Tongue (tissue), 2 donors: ENCODE results near the gene WWP2. TPM values are rescaled to one million over a fixed set of nuclear protein-coding genes. Genes with fewer than 3 reads are reported as not detected.
A peak's percentile ranks its signal among the peaks of the same experiment; 100 is the strongest.
"Not testable (repeated sequence)": the region's sequence is repeated elsewhere in the genome, so short reads cannot be mapped to it uniquely, and the experiment has no call there.

Experiments
- DNase-seq: peaks from one replicate; pipeline ENCODE4 v3.0.0-alpha.2; 2015
- total RNA-seq: library from RNA; depleted of rRNA; stranded (reverse); fragments of >200 nt; gene quantifications from one replicate; pipeline ENCODE4 v1.2.3, GENCODE V29; 2014

Gene WWP2
- total RNA-seq, 1 donor from 2014 or later: 32.1 TPM

DNA sequence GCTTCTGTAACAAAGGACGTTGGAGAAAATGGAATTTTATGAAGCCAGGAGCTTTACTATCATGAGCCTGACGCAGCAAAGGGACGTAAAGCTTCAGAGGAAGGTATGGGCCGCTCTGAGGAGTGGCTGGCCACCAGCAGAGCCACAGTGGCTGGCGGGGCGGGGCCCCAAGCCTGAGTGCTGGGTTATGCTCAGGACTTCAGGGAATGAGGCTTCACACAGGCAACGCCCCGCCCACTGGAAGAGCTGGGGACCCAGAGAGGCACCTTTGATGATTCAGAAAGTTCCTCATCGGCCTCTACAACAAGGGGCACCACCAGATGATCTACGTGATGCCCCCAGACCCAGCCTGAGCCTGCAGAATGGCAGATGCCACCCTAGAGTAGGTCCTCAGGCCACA is 16.2 kb upstream of the WWP2 start:
- DNase-seq: no peak

DNA sequence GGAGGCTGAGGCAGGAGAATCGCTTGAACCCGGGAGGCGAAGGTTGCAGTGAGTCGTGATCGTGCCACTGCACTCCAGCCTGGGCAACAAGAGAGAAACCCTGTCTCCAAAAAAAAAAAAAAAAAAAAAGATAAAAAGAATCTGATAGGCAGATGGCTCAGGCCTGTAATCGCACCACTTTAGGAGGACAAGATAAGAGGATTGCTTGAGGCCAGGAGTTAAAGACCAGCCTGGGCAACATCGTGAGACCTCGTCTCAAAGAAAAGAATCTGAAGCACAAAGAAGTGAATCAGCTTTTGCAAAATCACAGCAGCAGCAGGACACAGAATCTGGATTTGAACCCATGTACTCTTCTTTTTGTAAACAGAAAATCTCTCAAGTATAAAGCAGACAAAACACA is 15.0 kb upstream of the WWP2 start:
- DNase-seq: no peak

DNA sequence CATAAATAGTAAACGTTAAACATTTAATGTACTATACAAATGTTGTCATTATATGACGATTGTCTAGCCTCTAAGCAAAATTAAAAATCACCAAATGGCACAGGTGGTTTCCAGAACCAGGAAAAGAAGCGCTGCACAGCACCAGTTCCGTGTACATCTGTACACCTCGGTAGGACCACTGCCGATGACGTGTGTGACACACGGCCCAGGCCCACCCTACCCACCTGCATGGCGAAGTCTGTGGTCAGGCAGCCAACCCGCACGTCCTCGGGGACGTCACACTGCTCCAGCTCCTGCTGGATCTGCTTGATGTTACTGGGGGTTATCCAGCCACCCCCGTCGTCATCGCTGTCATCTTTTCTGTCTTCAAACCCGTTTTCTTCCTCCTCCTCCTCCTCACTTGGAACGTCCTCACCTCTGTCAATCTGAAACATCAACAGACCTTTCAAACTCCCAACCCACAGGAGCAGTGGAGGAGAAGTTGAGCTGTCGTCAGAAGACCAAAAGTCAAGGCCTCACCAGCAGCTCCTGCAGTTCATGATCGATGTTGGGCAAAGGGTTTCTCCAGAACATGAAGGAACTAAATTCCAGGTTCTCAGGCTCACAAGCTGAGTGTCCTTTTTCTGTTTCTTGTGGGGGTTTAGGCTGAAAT is 13.3 kb upstream of the WWP2 start:
- DNase-seq: no peak

DNA sequence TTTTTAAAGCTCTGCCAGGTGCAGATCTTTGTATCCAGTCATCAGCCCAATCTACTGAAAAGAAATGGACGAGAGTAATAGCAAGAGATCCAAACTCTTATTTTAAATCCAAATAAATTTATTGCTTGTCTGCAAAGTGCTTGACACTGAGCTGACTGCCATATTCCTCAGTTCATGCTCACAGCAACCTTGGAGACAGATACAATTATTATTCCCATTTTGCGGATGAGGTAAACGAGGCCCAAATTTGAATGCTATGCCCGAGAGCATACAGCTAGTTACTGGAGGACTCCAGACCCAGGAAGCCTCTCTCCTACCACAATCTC is 8.0 kb upstream of the WWP2 start:
- DNase-seq: no peak

DNA sequence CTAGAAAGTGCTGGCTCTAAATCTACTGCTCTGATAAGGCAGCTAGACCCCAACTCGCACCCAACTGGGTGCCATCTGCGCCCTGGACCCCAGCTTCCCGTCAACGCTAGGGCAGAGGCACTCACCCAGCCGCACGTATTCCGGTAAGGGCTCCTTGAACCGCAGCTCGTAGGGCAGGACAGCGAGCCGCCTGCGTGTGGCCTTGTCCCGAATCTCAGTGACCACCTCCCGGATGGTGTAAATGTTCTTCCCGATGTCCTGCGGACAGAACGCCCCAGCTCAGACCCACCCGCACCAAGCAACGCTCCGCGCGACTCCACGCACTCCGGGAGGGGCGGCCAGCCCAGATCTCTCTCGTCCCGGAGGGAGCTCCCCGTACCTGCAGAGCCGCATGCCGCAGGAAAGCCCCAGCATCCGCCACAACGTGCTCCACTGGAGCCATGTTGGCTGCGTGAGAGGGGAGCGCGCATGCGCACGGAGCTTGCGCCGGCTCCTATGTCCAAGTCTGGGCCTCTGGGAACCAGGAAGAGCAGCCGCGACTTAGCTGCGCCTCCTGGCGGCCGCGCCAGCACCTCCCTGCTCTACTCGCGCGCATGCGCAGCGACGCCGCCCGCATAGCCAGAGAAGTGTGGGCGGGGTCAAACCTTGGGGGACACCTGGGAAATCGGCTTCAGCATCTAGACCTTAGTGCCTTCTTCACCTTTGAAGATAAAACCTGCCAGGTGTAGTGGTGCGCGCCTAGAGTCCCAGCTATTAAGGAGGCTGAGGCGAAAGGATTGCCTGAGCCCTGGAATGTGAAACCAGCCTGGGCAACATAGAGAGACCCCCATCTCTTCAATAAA is 7.4 kb upstream of the WWP2 start, which contains the start of gene NOB1:
TSS of gene NOB1 (minus strand) at position 458 of the 842 bp plus-strand sequence. CDS start at position 442, 16 bp downstream.
- peak; percentile 99 for DNase-seq

DNA sequence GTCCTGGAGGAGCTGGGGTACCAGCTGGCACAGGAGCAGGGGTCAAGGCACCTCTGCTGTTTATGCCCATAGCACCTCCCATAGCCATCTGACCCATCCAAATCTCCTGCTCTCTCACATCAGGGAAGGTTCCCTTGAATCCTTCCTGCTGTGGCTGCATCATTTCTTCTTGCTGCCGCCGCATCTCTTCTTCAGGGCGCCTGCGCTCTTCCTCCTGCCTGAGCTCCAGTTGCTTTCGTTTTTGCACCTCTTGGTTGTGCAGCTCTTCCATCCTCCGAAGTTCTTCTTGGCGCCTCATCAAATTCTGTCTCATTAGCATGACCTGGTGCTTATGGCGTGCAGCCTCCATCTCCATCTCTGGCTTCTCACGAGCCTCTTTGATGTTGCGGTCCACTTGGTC is 5.4 kb upstream of the WWP2 start:
- DNase-seq: no peak

DNA sequence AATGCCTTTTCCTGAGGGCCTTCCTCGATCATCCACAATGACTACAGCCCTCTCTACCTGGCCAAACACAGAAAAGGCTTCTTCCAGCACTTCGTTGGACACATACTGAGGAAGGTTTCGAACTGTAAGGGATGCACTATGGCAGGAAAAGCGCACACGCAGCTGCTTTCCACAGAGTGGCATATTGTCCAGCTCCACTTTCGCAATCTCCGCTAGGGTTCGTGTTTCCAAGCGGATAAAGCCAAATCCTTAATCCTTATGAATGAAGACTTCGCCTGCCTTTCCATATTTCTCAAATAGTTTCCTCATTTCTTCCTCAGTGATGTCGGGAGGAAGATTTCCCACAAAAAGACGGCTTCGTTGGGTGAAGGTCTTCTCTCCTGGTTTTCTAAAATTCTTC is 4.8 kb upstream of the WWP2 start:
- DNase-seq: not testable (repeated sequence)

DNA sequence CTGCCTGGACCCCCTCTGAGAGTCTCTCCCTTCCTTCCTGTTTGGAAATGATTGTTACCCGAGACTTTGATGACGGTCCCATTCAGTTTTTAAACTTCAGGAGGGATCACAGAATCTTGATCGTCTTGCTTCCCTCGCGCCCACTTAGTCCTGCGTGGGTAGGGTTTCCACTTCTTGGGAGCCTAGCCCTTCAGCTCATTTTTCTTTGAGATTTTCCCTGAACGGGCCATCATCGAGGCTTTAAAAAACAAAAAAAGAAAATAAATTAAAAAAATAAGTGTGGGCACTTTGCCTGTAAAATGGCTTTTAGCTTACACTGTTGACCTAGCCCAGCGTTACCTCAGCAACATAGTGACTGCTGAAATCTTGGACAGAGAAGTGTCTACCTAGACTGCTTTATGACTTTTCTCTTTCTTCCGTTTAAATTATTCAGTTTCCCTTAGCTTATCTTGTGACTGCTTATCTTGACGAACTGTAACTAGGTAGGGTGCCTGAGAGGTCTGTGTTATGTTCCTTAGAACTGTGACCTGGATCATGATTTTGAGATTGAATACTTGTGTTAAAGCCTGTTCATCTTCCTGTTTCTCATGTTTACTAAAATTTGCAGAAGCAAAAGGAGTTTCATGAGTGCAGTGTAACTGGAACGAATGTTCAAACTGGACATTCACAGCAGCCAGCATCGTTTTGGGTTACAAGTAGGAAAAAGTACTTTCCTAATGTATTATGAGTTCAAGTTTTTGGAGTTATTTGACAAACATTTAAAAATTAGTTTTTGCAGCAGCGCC is 874 bp downstream of the WWP2 start:
- peak; percentile 55 for DNase-seq

DNA sequence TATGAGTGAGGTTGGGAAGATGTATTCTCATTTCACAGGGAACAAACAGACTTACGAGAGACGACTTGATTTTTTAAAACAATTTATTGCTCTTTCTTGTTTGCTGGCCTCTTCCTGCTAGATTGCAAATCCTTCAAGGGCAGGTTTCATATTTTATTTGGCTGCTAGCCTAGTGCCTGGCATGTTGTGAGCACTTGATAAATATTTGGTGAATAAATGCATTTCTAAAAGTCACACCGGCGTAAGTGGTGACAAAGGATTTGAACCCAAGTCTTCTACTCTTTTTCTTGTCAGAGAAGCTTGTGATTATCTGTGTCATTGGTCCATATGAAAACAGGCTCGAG is 1.4 kb downstream of the WWP2 start:
- no peak for DNase-seq

DNA sequence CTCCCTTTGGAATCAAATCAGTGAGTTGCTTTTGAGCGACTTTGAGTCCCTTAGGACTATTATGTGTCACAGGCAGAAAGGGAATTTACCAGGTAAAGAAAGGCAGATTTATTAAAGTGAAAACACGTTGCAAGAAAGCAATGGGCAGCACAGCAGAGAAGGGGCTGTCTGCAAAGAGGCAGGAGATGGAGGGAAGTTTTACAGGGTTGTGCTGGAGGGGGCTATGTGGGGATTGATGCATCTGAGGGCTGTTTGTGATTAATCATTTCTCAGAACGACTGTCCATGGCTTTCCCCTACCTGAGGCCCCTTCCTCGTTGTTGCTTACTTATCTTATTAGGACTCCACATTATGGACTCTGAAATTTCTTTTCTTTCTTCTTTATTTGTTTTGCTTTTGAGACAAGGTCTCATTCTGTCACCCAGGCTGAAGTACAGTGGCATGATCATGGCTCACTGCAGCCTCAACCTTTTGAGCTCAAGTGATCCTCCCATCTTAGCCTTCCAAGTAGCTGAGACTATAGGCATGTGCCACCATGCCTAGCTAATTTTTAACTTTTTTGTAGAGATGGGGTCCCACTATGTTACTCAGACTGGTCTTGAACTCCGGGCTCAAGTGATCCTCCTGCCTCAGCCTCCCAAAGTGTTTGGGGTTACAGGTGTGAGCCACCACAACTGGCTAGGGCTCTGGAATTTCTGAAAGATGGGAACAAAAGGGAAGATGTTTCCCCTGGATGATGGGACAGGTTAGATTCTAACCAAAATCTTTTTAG is 5.5 kb downstream of the WWP2 start:
- no peak for DNase-seq

DNA sequence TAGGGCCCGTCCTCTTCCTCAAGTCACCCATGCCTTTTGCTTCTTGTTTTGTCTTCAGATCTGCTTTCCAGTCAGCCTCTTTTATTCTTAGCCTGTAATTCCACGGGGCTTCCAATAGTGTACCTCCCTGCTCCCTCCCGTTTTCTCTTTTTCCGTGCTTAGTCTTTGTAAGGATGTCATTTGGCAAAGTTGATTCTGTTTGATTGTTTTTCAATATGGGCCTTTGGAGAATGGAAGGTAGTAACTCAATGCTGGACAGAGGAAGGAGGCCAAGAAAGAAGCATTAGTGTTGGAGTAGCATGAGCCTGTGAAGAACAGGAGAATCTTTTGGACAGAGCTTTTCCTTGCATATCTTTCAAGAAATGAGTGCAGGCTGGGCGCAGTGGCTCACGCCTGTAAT is 6.5 kb downstream of the WWP2 start:
- peak; percentile 50 for DNase-seq

DNA sequence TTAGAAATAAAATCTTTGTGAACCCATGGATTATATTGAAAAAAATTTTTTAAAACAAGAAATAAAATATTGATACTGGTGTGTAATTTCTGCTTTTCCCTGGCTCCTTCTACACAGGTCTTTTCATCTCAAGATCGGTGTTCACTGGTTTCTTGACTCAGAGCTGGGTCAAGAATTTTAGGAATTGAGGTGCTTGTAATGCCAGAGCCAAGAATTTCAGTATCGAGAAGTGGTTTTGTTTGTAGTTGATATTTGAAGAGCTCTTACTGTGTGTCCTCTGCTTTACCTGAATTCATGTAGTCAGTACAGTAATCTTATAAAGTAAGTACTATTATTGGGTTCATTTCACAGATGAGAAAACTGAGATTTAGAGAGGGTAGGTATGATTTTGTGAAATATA is 7.3 kb downstream of the WWP2 start:
- DNase-seq: no peak

DNA sequence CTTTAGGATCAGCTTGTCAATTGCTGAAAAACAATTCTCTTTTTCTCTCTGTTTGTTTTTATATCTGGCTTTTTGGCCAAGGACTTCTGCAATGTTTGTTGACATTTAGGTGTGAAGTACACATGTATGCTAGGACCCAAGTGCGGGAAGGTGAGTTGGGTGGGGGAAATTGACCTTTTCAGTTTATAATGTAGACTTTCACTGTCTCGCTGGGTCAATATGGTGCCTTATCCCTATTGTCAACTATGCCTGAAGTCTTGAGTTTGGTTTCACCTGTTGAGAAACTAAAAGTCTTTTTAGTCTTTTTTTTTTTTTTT is 9.5 kb downstream of the WWP2 start:
- DNase-seq: no peak

DNA sequence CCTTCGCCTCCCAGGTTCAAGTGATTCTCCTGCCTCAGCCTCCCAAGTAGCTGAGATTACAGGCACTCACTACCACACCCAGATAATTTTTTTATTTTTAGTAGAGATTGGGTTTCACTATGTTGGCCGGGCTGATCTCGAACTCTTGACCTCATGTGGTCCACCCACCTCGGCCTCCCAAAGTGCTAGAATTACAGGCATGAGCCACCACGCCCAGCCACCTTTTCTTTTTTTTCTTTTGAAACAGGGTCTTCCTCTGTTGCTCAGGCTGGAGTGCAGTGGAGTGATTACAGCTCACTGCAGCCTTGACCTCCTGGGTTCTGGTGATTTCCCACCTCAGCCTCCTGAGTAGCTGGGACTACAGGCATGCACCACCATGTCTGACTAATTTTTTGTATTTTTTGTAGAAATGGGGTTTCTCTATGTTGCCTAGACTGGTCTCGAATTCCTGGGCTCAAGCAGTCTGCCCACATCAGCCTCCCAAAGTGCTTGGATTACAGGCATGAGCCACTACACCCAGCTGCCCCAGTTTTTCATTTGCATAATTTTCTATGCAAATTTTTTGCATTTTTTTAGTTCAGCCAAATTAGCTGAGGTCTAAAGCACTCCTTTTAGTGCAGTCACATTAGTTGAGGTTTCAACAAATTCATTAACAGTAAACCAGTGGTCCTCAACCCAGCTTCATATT is 11.3 kb downstream of the WWP2 start:
- no peak for DNase-seq

DNA sequence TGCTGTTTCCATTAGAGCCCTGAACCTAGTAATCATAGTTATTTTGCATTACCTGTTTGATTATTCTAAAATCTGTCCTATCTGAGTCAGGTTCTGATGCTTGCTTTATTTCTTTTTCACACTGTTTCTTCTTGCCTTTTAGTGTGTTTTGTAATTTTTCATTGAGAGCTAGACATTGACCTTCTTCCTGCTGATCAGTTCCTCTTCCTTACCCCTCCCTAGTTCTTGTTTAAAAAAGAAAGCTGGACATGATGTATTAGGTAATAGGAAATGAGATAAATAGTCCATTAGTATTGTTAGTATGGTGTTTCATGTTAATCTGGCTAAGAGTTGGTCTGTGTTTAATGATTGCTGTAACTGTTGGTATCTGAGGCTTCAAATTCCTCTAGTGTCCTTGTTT is 13.4 kb downstream of the WWP2 start:
- DNase-seq: no peak

DNA sequence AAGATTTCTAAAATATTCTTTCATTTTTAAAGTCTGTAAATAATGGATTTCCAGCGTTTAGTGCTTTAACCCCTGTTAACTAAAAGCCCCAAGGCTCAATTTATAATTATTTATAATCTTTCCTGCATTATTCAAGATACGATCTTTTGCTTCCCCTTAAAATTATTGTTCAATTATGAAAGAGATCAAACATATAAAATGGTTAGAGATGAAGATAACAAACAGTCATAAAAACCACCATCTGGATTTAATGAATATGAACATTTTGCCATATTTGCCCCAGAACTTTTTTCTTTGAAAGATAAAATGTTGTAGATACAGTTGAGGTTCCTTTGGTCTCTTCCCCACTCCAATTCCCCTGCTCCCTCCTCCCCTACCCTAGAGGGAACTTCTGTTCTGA is 17.6 kb downstream of the WWP2 start:
- DNase-seq: no peak

DNA sequence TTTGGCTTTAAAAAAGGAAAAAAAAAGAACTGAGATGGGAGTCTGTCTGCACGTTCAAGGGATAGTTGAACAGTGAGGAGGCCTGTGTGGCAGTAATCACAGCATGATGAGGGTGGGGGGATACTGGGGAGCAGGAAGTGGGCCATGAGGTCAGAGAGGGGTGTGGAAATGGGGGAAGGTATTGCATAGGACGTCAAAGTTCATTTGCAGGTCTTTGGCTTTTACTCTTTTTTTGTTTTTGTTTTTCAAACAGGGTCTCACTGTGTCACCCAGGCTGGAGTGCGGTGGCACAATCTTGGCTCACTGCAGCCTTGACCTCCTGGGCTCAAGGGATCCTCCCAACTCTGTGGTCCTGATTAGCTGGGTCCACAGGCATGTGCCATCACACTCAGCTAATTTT is 19.0 kb downstream of the WWP2 start:
- no peak for DNase-seq

DNA sequence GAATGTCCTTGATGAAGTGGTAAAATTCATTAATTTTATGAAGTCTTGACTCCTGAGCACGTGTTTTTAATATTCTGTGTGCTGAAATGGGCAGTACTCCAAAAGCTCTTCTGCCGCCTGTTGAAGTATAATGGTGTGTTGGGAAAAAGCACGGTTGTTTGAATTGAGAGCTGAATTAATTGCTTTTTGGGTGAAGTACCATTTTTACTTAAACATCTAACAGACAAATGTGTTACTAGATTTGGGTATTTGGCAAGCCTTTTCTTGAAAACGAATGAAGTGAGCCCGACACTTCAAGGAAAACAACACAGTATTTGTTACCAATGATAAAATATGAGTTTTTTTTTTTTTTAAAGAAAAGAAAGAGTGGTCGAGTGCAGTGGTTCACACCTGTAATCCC is 22.5 kb downstream of the WWP2 start:
- no peak for DNase-seq

DNA sequence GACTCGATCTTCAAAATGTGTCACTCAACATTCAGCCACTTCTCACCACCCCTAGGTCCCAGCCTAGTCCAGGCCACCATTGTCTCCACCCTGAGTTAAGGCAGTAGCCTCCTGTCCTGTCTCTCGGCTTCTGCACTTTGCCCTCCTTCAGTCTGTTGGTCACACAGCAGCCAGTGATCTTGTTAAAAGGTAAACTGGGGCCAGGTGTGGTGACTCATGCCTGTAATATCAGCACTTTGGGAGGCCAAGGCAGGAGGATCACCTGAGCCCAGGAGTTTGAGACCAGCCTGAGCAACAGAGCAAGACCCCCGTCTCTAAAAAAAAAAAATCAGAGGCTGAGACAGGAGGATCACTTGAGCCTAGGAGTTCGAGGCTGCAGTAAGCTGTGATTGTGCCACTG is 25.8 kb downstream of the WWP2 start:
- DNase-seq: no peak

DNA sequence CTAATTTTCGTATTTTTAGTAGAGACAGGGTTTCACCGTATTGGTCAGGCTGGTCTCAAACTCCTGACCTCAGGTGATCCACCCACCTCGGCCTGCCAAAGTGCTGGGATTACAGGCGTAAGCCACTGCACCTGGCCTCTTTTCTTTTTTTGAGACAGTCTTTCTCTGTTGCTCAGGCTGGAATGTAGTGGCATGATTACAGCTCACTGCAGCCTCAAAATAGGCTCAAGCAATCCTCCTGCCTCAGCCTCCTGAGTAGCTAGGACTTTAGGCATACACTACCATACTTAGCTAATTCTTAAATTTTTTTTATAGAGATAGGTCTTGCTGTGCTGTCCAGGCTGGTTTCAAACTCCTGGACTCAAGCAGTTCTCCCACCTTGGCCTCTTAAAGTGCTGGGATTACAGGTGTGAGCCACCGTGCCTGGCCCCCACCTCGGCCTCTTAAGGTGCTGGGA is 29.3 kb downstream of the WWP2 start:
- not testable (repeated sequence) for DNase-seq

DNA sequence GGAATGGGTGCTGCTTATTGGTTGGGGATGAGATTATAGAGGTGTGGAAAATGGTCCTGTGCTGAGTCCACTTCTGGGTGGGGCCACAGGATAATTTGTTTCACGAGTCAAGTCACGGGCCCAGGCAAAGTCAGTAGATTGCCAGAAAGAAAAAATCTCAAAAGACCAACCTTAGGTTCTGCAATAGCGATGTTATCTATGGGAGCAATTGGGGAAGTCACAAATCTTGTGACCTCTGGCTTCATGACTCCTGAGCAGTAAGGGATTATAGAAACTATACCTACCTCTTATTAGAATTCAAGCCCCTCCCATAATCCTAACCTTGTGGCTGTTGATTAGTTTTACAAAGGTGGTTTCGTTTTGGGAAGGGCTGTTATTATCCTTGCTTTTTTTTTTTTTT is 31.4 kb downstream of the WWP2 start:
- DNase-seq: no peak

DNA sequence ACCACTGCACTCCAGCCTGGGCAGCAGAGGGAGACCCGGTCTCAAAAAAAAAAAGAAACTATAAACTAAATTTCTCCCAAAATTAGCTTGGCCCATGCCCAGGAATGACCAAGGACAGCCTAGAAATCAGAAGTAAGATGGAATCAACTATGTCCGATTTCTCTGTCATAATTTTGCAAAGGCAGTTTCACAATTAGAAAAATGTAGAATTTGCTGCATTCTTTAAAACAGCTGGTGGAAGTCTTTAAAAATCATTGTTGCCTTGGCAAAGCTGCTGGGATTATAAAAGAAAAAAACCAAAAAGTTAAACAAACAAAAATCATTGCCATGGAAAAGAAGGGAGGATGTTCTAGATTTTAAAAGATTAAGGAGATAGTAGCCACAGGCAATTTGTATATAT is 32.4 kb downstream of the WWP2 start:
- DNase-seq: no peak
